ENCODE data around the gene NIPA2.

NIPA2 gene

DNA sequence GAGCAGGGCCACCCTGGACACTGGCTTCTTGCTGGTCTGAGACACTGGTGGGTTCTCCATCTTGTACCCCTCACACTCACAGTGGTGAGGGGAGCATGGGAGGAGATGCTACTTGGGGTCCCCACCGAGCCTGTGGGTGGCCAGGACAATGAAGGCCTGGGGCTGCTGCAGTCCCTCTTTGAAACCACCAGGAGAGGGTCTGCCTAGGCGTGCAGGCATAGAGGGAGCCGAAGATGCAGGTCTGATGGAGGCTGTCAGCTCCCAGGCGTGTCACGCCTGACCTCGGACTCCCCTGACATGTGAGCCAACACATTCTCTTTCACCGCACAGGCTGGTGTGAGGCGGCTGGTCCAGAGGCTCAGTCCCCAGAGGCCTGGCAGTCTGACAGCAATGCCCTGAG lies 39.1 kb downstream of the NIPA2 start:
- DNase-seq (ENCODE audit: low read depth, low spot score) = no peak

DNA sequence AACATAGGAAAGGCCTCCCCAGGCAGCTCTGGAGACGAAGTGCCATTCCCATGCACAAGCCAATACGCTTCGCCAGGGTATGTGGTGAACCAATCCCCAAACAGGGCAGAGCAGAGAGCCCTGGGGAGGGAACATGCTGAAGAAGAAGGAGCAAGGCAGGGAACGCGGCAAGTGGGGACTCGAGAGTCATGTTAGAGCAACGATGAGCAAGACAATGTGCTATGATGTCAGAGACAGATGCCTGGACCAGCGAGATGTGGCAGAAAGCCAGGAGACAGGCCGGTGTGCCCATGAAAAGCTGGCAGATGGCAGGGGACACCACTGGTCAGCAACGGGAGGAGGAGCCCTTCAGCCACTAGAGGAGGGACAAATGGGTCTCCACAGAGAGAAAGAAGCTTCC lies 39.6 kb downstream of the NIPA2 start:
- DNase-seq (ENCODE audit: low read depth, low spot score) = no peak

DNA sequence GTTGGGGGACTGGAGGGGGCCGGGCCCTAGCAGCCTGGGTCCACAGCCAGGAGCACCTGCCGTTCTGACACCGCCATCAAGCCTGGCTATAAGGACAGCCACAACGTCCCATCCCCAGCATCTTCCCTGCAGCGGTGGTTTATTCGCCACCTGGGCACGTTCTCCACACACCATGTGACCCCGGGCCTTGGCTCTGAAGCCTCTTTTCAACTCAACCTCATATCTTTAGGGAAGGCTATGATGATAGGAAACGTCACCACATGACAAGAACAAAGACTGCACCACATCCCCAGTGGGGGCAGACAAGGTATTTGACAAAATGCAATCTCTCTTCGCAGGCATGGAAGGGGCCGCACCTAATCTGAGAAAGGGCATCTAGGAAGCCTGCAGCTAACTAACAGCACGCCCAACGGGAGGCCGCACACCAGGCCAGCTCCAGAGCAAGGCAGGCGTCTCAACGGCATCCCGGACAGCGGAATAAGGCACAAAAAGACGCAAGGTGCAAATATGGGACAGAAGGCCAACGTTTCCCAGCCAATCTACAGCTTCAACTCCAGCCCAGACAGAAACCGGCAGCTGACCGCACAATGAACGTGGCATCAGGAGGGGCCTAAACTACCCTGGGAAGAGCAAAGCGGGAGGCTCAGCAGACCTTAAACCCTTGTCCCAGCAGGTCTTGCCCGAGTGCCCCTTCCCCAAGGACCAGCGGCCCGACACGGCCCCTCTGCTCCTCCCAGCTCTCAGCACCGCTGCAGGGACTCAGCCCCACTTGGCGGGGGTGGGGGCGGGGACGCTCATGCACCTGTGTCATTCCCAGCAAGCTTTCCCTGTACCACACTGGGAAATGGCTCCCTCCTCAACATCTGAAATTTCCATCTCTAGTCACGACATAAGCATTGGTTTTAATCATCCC lies 41.9 kb downstream of the NIPA2 start:
- DNase-seq (ENCODE audit: low read depth, low spot score) = no peak

DNA sequence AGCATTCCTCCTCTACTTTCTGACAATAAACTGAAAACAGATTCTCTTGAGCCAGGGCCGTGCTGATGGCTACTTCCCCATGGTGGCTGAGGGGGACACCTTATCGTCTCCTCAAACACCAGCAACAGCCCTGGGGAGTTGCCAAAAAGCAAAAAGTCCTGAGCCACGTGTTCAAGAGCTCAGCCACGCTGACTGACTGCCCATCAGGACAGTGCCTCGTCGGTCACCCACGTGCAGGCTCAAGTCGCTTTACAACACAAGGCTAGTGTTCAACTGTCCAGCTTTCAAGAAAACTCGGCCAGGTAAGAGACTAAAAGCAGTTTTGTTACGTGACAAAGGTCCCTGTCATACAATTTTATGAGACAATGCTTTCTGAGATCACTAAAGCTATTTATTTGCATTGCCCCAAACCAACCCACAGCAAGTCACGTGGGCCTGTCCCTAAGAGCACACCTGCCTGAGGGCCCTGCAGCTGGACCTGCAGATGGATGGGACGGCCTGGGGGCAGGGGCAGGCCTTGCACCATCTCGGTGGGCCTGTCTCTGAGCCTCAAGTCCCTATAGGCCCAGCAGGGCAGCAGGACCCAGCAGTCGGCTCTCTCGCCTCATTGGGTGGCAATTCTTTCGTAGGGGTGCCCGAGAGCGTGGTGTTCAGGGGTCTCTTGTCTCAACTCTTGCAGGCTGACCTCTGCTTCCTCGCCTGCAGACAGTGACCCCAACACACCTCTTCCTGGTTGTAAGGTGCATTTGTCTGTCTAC lies 42.7 kb downstream of the NIPA2 start:
- no peak for DNase-seq (ENCODE audit: low read depth, low spot score)

DNA sequence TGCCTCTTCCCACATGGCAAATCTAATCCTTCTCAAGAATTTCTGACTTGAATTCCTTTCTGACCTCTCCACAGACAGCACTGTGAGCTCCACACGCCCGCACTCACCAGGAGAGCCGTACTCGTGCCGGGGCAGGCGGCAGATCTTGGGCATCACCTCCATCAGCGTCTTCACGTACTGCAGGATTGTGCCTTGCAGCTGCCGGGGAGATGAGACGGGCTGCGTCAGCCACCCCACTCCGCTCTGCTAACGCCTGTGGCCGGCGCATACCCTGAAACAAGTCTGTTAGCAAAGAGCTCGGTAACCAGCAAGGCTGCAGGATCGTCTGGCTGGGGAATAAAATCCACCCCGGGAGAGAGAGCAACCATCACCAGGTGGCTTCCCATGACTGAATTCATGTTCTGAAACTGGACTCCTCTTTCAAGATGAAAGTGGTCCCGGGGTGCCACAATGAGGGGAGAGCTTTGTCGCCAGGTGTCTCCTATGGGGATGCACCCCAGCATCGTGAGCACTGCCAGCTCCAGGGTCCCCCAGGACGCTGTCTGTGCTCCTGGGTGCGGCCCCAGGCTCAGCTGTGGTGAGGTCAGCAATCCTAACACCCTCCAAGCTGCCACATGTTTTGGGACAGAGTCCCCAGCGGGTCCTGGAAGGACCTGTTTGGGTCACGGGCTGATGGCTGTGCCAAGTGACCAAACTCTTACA lies 43.4 kb downstream of the NIPA2 start:
- no peak for DNase-seq (ENCODE audit: low read depth, low spot score)

DNA sequence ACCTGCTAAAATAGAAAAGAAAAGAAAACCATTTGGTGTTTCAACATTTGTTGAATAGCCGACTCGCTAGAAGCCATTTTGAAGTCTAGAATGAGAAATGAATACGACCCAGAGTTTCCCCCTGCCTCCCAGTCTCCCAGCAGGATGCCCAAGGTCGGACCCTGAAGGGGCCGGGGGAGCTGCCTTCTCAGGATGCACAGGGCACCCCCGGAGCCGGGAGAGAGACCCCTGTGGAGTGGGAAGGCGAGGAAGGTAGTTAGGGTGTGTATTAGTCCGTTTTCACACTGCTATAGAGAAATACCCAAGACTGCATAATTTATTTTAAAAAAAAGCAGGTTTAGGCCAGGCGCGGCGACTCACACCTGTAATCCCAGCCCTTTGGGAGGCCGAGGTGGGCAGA lies 44.7 kb downstream of the NIPA2 start:
- DNase-seq (ENCODE audit: low read depth, low spot score) = no peak

DNA sequence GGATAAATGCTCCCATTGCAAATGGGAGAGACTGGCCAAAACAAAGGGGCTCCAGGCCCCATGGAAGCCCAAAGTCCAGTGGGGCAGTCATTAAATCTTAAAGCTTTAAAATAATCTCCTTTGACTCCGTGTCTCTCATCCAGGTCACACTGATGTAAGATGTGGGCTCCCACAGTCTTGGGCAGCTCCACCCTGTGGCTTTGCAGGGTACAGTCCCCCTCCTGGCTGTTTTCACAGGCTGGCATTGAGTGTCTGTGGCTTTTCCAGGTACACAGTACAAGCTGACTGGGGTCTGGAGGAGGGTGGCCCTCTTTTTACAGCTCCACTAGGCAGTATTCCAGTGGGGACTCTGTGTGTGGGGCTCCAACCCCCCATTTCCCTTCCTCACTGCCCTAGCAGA lies 45.9 kb downstream of the NIPA2 start:
- DNase-seq (ENCODE audit: low read depth, low spot score) = no peak

DNA sequence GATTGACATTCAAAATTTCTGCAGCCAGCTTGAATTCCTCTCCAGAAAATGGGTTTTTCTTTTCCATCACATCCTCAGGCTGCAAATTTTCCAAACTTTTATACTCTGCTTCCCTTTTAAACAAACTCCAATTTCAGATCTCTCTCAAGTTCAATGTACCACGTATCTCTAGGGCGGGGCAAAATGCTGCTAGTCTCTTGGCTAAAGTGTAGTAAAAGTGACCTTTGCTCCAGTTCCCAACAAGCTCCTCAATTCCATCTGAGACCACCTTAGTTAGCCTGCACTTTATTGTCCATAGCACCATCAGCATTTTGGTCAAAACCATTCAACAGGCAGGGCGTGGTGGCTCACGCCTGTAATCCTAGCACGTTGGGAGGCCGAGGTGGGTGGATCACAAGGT lies 46.7 kb downstream of the NIPA2 start:
- no peak for DNase-seq (ENCODE audit: low read depth, low spot score)

DNA sequence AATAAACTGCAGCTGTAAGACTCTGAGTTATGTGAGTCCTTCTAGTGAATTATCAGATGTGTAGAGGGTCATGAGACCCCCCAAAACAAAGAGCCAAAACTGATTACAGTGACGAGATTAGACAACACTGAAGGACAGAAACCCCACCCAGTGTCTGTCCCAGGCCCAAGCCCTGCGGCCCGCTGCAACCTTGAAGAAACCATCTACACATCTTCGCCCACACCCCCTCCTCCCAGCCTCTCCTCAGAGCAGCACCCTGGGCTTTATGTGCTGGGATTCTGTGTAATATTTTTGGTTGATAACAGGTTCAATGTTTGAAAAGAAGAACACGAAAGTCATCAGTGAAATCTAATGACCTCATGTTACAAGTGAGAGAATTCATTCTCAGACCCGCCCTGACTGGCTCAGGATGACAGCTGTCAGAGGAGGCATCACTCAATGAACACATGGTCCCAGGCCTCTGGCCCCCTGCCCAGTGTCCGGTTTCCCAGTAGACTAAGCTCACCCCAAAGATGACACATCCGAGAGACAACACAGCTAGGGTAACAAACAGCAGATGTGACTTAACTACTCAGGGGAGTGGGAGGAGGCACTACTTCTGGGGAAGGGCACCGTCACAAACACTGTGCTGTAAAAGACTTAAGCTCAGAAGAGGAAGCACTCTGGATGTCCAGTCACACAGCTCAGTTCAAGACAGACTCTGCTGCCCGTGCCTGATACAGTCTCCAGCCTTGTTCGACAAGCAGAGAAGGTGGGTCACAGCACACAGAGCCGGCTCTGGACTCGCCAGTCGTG lies 48.9 kb downstream of the NIPA2 start:
- DNase-seq (ENCODE audit: low read depth, low spot score) = no peak

DNA sequence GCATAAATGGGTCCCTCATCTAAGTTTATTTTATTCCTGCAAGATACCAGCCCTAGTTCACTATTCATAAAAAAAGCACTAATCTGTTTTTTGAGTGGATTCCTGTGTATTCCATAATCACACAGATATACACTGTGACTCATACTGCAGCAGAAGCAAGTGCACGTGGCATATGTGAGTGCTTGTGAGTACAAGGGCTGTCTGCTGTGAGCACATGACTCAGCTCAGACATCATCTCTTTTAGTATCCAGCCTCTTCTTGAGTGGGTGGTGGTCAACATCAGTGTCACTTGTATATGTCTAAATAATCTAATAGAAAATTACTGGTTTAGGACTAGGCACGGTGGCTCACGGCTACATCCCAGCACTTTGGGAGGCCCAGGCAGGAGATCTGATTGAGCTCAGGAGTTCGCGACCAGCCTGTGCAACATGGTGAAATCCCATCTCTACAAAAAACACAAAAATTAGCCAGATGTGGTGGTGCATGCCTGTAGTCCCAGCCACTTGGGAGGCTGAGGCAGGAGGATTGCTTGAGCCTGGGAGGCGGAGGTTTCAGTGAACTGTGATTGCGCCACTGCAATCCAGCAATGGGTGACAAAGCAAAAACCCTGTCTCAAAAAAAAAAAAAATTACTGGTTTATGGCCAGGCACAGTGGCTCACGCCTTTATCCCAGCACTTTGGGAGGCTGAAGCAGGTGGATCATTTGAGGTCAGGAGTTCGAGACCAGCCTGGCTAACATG lies 49.8 kb downstream of the NIPA2 start:
- DNase-seq (ENCODE audit: low read depth, low spot score) = no peak

DNA sequence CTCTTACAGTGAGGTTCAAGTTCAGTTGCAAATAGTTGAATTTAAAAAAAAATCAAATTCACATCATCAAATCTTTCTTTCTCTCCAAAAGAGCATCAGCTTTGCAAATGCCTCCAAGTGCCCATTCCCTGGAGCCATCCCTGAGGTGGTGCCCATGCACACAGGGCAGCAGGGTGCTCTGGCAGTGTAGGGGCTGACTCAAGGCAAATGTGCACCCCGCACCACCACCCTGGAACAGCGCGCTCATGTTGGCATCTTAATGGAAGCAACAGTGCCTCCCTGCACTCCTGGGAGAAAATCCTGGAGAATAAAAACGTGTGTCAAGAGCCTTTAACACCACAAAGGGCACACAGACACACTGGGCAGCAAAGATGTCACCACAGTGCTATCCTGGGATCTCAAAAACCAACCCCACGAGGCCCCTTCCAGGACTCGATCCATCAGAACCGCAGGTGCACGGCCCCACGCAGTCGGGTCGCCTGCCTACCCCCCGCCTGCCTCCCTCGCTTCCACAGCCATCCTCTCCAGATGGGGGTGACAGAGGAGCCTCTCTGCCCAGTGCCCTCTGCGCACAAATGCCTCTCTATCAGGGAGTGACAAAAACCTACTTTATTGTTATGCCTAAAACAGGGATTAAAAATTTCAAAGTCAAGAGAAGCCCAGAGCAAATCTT lies 50.8 kb downstream of the NIPA2 start:
- DNase-seq (ENCODE audit: low read depth, low spot score) = no peak

DNA sequence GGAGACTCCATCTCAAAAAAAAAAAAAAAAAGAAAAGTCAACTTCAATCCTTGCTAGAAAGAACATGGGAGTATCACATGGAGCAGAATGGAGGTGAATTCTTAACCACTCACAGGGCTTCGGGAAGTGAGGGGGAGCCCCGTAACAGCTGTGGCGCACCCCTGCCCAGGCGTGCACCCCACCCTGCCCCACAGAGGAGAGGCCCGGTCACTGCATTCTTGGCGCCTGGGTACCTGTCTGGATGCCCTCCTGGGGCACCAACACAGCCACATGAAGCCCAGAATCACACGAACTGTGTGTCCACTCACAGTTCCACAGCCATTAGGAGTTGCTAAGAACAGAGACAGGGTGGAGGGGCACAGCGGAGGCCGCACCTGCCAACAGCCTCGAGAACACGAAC lies 51.8 kb downstream of the NIPA2 start:
- DNase-seq (ENCODE audit: low read depth, low spot score) = no peak

DNA sequence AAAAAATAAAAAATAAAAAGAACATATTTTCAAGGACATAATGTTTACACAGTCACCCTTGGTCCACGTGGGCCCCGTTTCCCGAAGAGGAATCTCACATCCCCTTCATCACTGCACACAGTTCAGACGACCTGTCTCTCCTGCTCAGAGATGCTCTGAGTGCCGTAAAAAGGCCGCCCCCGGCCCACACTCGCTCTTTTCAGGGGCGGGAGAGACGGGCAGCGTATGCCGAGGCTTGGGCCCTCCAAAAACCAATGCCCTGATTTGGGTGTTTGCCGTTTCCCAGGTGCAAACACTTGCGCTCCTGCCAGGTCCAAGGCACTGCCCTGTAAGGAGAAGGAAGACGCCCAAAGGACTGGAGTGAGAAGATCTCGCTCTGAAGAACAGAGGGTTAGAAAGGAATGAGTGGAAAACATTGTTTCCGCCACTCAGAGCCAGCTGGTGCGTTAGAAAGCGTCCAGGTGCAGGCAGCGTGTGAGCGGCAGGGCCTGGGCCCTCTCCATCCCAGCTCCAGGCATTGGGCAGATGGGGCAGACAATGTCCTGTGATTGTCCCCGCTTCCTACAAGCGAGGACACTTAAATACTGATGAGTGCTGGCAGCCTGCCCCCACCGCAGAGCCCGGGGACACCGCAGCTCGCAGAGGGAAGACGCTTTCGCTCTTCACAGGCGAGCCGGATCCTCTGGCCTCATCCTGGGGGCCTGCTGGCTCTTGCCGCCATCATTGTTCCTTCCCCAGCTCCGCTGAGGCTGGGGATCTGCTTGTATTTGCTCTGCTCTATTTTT lies 53.2 kb downstream of the NIPA2 start:
- no peak for DNase-seq (ENCODE audit: low read depth, low spot score)

DNA sequence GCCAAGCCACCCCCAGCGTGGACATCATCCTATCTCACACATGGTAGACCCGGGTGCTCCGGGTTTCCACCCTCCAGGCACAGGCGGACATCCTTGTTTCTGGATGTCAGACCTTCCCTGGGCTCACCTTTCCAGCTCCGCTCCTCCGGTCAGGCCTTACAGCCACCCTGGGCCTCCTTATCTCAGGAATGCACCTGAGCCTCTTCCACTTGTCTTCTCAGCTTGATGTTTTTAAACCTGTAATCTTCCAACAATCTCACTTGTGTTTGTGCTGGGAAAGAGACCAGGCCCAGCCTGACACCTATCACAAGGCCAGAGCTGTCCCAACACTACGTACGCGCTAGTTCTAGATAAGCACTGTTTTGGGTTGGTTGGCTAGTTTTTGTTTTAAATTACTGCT lies 53.9 kb downstream of the NIPA2 start:
- no peak for DNase-seq (ENCODE audit: low read depth, low spot score)

DNA sequence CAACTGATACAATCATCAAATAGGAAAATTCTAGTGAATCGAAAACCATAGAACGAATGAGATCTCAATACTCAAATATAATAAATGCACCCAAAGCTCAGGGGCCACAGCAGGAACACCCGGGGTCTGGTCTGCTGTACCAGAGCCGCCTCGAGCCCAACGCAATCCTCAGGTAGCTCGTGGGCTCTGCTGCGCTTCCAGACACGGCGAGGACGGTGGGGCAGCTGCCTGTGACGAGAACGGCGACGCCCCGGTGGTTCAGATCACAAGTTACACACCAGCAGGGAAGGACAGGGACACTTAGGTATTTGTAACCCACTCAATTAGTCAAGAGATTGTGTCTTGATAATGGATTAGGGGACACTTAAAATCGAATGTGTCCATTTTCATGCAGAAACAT lies 54.6 kb downstream of the NIPA2 start:
- DNase-seq (ENCODE audit: low read depth, low spot score) = no peak

DNA sequence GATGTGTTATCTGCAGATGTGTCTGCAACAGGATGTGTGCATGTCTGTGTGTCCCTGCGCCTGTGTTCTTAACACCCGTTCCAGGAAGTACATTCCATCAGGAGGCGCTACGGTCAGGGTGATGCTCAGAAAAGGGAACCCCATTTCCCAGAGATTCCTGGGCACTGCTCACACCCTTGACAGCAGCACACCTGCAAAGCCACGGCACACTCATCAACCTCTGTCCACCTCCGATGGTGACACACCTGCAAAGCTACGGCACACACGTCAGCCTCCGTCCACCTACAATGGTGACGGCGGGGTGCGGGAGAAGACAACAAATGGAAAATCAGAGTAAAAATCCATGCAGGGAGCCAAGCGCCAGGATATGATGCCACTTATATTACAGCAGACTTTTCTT lies 55.4 kb downstream of the NIPA2 start:
- no peak for DNase-seq (ENCODE audit: low read depth, low spot score)

DNA sequence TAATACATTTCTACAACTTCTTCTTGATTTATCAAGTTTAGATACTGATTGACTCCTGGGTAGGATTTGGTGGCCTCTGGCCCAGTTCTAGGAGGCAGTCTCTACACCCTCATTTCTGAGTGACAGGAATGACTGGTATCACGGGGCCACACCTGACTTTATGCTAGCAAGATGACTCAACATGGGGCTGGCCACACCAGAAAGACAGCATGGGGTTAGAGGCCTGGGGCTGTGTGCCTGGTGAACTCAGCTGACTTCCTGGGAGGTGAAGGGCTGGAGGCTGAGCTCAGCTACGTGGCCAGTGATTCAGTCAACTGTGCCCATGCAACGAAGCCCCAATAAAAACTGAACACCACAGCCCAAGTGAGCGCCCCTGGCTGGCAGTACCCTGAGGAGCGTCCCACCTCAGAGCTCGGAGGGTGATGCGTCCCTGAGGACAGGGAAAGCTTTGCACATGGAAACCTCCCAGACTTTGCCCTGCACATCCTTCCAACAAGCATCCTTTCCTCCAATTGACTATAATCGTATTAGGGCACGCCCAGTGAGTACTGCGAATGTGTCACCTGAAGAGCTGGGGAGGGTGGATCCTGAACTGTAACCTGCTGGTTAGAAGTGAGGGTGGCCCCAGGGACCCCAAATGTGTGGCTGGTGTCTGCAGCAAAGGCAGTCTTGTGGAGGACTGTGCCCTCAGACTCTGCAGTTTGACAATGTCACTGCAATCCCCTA lies 57.2 kb downstream of the NIPA2 start:
- DNase-seq (ENCODE audit: low read depth, low spot score) = no peak

DNA sequence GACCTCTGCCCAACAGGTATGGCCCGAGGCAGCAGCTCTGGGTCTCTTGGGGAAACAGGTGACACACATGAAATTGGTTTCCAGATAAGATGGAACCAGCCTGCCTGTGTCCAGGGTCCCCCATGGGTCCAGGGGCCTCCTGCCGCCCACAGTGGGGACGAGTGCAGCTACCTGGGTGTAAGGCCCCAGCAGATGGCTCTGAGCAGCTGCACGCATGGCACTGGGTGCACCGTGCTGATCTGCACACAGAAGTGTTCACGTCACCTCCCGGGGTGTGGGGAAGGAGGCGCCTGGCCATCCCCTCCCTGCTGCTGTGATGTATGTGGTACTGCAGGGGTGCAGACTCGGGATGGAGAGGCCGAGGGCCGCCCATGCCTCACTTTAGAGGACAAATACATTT lies 63.6 kb downstream of the NIPA2 start:
- DNase-seq (ENCODE audit: low read depth, low spot score) = no peak

DNA sequence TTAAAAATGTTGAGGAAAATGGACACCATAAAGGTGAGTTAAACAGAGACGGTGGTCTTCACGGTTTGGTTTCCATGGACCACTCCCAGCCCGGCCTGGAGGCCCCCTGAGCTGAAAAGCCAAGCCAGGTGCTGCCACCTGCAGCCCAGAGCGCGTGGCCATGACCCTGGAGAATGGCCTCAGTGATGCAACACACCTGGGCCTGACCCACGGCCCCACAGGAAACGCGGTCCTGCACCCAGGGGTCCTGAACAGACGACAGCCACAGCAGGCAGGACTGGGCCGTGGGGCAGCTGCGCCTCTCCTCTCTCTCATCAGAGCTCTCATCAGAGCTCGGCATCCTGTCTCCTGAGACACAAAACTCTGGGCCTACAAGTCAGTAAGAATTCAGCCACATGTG lies 64.1 kb downstream of the NIPA2 start:
- DNase-seq (ENCODE audit: low read depth, low spot score) = no peak

Measured in activated naive CD8-positive, alpha-beta T cell treated with anti-CD3 and anti-CD28 coated beads, Interleukin-2, amount 50 U/mL, for 16 hours (primary cell).